PC-9 (cell line): ENCODE results near the gene B3GNT2. TPM values are rescaled to one million over a fixed set of nuclear protein-coding genes. Genes with fewer than 3 reads are reported as not detected.

Experiments
- BruUV-seq: library from RNA; stranded (reverse); fragments of 400-500 nt; replicated peaks from 2 replicates; lab custom pipeline; 2021; lab: Mats Ljungman, UMichigan
- CTCF ChIA-PET: fragments of 300-600 bp; sonication (Branson Sonifier 250); formaldehyde crosslinking; loops from one replicate; lab custom pipeline; 2022; ENCODE audit warnings: antibody characterized with exemption; lab: Charles Lee
- POLR2A ChIA-PET: fragments of 300-600 bp; sonication (Branson Sonifier 250); formaldehyde crosslinking; loops from one replicate; lab custom pipeline; 2022; ENCODE audit warnings: antibody characterized with exemption; ENCODE audit not compliant: unreplicated experiment; lab: Charles Lee
- DNase-seq, 2 experiments: peaks; one replicate each; pipeline versions ENCODE4 v3.0.0 to v3.0.0-alpha.2; 2015 to 2022; ENCODE audit warnings: mixed read lengths in 1 of 2
- H2AFZ ChIP-seq: fragments of 200-600 bp; sonication (generic); 2 replicates; pipeline ENCODE4 v1.8.1; 2017; ENCODE audit warnings: antibody characterized with exemption
- H3F3A ChIP-seq: fragments of 200-600 bp; sonication (generic); 2 replicates; pipeline ENCODE4 v1.8.1; 2017; ENCODE audit warnings: antibody characterized with exemption, mild to moderate bottlenecking, low read depth; ENCODE audit not compliant: insufficient read depth
- H3K27ac ChIP-seq: fragments of 200-600 bp; sonication (generic); 2 replicates; pipeline ENCODE4 v1.6.1; 2016; ENCODE audit warnings: mixed run types
- H3K27me3 ChIP-seq: fragments of 200-600 bp; sonication (generic); 2 replicates; pipeline ENCODE4 v1.6.1; 2016; ENCODE audit warnings: low read depth, mixed run types; ENCODE audit not compliant: insufficient read depth
- H3K36me3 ChIP-seq: fragments of 200-600 bp; sonication (generic); 2 replicates; pipeline ENCODE4 v1.6.1; 2016; ENCODE audit warnings: low read depth, mixed run types
- H3K4me1 ChIP-seq: fragments of 200-600 bp; sonication (generic); replicated peaks from 2 replicates; pipeline ENCODE4 v1.6.1; 2016; ENCODE audit warnings: mixed run types; ENCODE audit not compliant: insufficient read depth
- H3K4me2 ChIP-seq: fragments of 200-600 bp; sonication (generic); 2 replicates; pipeline ENCODE4 v1.6.1; 2017; ENCODE audit warnings: mixed run types
- H3K4me3 ChIP-seq: fragments of 200-600 bp; sonication (generic); 2 replicates; pipeline ENCODE4 v1.6.1; 2016; ENCODE audit warnings: mixed run types
- H3K79me2 ChIP-seq: fragments of 200-600 bp; sonication (generic); 2 replicates; pipeline ENCODE4 v1.6.1; 2017; ENCODE audit warnings: low read depth, mixed run types
- H3K9me2 ChIP-seq: fragments of 200-600 bp; sonication (generic); 2 replicates; pipeline ENCODE4 v1.8.1; 2017; ENCODE audit warnings: mild to moderate bottlenecking; ENCODE audit not compliant: insufficient read depth
- H3K9me3 ChIP-seq: fragments of 200-600 bp; sonication (generic); 2 replicates; pipeline ENCODE4 v1.8.1; 2016; ENCODE audit warnings: low read depth; ENCODE audit not compliant: insufficient read depth
- H4K20me1 ChIP-seq: fragments of 200-600 bp; sonication (generic); 2 replicates; pipeline ENCODE4 v1.8.1; 2017; ENCODE audit not compliant: insufficient read depth
- EZH2 ChIP-seq: fragments of 200-600 bp; sonication (generic); IDR thresholded peaks from 2 replicates; pipeline ENCODE4 v1.8.0; 2017; ENCODE audit warnings: antibody characterized with exemption, low read depth
- intact Hi-C: fragments of 100-400 bp; cut with micrococcal nuclease; formaldehyde crosslinking; loops from one replicate; pipeline ENCODE4 v1.10.0; 2022; ENCODE audit not compliant: unreplicated experiment
- total RNA-seq: library from RNA; stranded (reverse); gene quantifications from 2 replicates; pipeline ENCODE4 v1.2.3, GENCODE V29; 2021
- TF ChIP-seq, protein P1 (sequence below): fragments of 200-600 bp; sonication (generic); conservative IDR thresholded peaks from 2 replicates; pipeline ENCODE4 v1.6.1; 2017; ENCODE audit warnings: mixed run types, antibody characterized with exemption, mild to moderate bottlenecking, moderate library complexity

B3GNT2 gene
- total RNA-seq, 1 experiment from 2014 or later, result 30.8 TPM

DNA sequence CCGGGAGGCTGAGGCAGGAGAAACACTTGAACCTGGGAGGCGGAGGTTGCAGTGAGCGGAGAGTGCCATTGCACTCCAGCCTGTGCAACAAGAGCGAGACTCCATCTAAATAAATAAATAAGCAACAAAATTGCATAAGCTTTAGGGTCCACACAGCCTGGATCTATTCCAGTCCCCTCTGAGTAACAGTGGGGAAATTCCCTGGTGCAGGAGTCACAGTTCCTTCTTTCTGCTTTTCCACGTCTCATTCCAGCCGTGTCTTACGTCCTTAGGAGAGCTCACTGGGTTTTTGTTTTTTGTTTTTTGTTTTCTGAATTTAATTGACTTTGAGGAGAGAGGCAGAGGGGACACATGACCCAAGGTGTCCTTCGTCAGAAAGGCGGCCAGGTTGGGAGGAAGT, 44.6 kb downstream of the B3GNT2 start:
- no peak overlapping the region for H3K4me2 ChIP-seq
- H4K20me1 ChIP-seq, result no peaks in the 10 kb centered on the region
- H3F3A ChIP-seq, result peaks cover 8% of the 10 kb centered on the region; the same call in 1 of the 2 replicates
- ChIA-PET CTCF (no interaction called here), POLR2A (no interaction called here)
- no peak overlapping the region for H2AFZ ChIP-seq
- no peaks in the 10 kb centered on the region for H3K79me2 ChIP-seq
- H3K9me3 ChIP-seq, result no peaks in the 10 kb centered on the region
- no peak for DNase-seq
- no peaks in the 10 kb centered on the region for H3K36me3 ChIP-seq
- H3K27ac ChIP-seq, result no peak overlapping the region
- H3K9me2 ChIP-seq, result no peaks in the 10 kb centered on the region
- no peaks in the 10 kb centered on the region for H3K27me3 ChIP-seq
- H3K4me1 ChIP-seq, result no peaks in the 10 kb centered on the region
- no peak for TF ChIP-seq EZH2
- TF ChIP-seq, protein P1, sequence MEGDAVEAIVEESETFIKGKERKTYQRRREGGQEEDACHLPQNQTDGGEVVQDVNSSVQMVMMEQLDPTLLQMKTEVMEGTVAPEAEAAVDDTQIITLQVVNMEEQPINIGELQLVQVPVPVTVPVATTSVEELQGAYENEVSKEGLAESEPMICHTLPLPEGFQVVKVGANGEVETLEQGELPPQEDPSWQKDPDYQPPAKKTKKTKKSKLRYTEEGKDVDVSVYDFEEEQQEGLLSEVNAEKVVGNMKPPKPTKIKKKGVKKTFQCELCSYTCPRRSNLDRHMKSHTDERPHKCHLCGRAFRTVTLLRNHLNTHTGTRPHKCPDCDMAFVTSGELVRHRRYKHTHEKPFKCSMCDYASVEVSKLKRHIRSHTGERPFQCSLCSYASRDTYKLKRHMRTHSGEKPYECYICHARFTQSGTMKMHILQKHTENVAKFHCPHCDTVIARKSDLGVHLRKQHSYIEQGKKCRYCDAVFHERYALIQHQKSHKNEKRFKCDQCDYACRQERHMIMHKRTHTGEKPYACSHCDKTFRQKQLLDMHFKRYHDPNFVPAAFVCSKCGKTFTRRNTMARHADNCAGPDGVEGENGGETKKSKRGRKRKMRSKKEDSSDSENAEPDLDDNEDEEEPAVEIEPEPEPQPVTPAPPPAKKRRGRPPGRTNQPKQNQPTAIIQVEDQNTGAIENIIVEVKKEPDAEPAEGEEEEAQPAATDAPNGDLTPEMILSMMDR, result no peak
- no TSS peak for BruUV-seq
- intact Hi-C loops, result no loop called here
- H3K4me3 ChIP-seq, result no peak overlapping the region

DNA sequence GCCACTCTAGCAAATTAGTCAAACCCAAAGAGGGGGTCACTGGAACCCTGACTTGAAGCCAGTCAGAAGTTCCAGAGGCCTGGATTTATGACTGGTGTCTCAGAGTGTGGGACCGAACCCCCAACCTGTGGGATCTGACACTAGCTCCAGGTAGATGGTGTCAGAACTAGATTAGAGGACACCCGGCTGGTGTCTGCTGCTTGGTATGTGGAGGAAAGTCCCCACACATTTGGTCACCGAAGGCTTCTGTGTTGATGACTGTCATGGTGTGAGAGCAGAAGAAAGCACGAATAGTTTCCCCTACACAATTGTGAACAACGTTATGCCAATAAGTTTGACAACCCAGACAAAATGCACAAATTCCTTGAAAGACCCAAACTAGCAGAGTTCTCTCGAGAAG, 48.1 kb downstream of the B3GNT2 start:
- H4K20me1 ChIP-seq, result no peaks in the 10 kb centered on the region
- no peaks in the 10 kb centered on the region for H3K79me2 ChIP-seq
- no peak overlapping the region for H3K4me3 ChIP-seq
- H3K36me3 ChIP-seq, result no peaks in the 10 kb centered on the region
- H2AFZ ChIP-seq, result no peak overlapping the region
- no peak overlapping the region for H3K27ac ChIP-seq
- ChIA-PET POLR2A (no interaction called here), CTCF (no interaction called here)
- intact Hi-C loops, result no loop called here
- peaks cover 8% of the 10 kb centered on the region; the same call in 1 of the 2 replicates for H3F3A ChIP-seq
- H3K4me2 ChIP-seq, result no peak overlapping the region
- no peaks in the 10 kb centered on the region for H3K9me3 ChIP-seq
- no peaks in the 10 kb centered on the region for H3K4me1 ChIP-seq
- TF ChIP-seq EZH2, result no peak
- TF ChIP-seq, protein P1, result no peak
- H3K9me2 ChIP-seq, result no peaks in the 10 kb centered on the region
- no TSS peak for BruUV-seq
- no peak for DNase-seq
- no peaks in the 10 kb centered on the region for H3K27me3 ChIP-seq

DNA sequence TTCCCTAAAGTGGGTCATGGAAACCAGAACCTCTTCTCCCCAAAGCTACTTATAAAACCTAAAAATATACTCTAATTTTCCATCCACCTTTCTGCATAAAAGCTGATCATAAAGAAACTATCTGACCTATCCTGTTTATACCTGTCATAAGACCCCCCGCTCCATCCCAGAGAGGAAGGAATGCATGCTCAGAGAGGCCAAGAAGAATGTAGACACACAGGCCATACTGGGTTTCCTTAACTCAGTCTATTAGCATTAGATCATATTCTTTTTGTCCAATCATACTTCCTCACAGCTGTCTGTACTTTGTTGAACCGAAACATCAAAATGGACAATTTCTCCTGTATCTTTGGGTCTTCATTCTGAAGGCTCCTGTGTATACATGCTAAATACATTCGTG, 52.3 kb downstream of the B3GNT2 start:
- H3K27ac ChIP-seq, result no peak overlapping the region
- H3K27me3 ChIP-seq, result no peaks in the 10 kb centered on the region
- BruUV-seq, result no TSS peak
- TF ChIP-seq EZH2, result no peak
- TF ChIP-seq, protein P1, result no peak
- no peaks in the 10 kb centered on the region for H3K9me2 ChIP-seq
- DNase-seq, result no peak
- intact Hi-C loops, result no loop called here
- no peak overlapping the region for H3K4me3 ChIP-seq
- no peaks in the 10 kb centered on the region for H3K79me2 ChIP-seq
- H3K4me1 ChIP-seq, result no peaks in the 10 kb centered on the region
- ChIA-PET POLR2A (no interaction called here), CTCF (no interaction called here)
- H2AFZ ChIP-seq, result no peak overlapping the region
- H3F3A ChIP-seq, result no peaks in the 10 kb centered on the region
- no peaks in the 10 kb centered on the region for H4K20me1 ChIP-seq
- no peaks in the 10 kb centered on the region for H3K36me3 ChIP-seq
- H3K4me2 ChIP-seq, result no peak overlapping the region
- H3K9me3 ChIP-seq, result no peaks in the 10 kb centered on the region
